ENCODE results near the gene TMEM121B. TPM values are rescaled to one million over a fixed set of nuclear protein-coding genes. Genes with fewer than 3 reads are reported as not detected.

TMEM121B gene
- total RNA-seq, 3 donors from 2014 or later: 0.44 to 0.48 TPM; not detected in 1

- no peak overlapping the region for H3K4me3 ChIP-seq
- H3K27ac ChIP-seq: no peak overlapping the region
- no peaks in the 10 kb centered on the region for H3K27me3 ChIP-seq
- H3K36me3 ChIP-seq: no peaks in the 10 kb centered on the region
- no peak for TF ChIP-seq CTCF (IDR thresholded peaks at IDR 0.05)
- DNase-seq (ENCODE audit: low spot score in 2 of 2): no peak
- peaks cover 0 to 5% of the 10 kb centered on the region in 2 donors for H3K4me1 ChIP-seq
- no peaks in the 10 kb centered on the region for H3K9me3 ChIP-seq
- intact Hi-C loops (cut with DNase I; ENCODE audit: low total_unique reads): no loop called here
These were observed 30.6 kb downstream of the TMEM121B start for GRCh38 chr22:17090550-17090949.

GRCh38 chr22:17087498-17088131 lies 33.5 kb downstream of the TMEM121B start:
- no peaks in the 10 kb centered on the region for H3K36me3 ChIP-seq
- H3K9me3 ChIP-seq: no peaks in the 10 kb centered on the region
- H3K4me3 ChIP-seq: peak overlapping the region in 1 of 3 donors; percentile 100
- intact Hi-C loops (cut with DNase I; ENCODE audit: low total_unique reads): no loop called here
- H3K27ac ChIP-seq: no peak overlapping the region
- TF ChIP-seq POLR2AphosphoS5 (IDR thresholded peaks at IDR 0.05): no peak
- no peak for TF ChIP-seq POLR2A (IDR thresholded peaks at IDR 0.05)
- TF ChIP-seq CTCF (IDR thresholded peaks at IDR 0.05): no peak
- peaks cover 3 to 5% of the 10 kb centered on the region in 2 donors for H3K4me1 ChIP-seq
- H3K27me3 ChIP-seq: no peaks in the 10 kb centered on the region
- no peak for DNase-seq (ENCODE audit: low spot score in 2 of 2)

- H3K4me3 ChIP-seq: peak overlapping the region in 2 of 3 donors; percentile 95 to 100
- peaks cover 3 to 5% of the 10 kb centered on the region in 2 donors for H3K4me1 ChIP-seq
- H3K9me3 ChIP-seq: no peaks in the 10 kb centered on the region
- intact Hi-C loops (cut with DNase I; ENCODE audit: low total_unique reads): no loop called here
- DNase-seq (ENCODE audit: low spot score in 2 of 2): no peak
- no peaks in the 10 kb centered on the region for H3K27me3 ChIP-seq
- no peak overlapping the region for H3K27ac ChIP-seq
- H3K36me3 ChIP-seq: no peaks in the 10 kb centered on the region
- TF ChIP-seq CTCF (IDR thresholded peaks at IDR 0.05) (no peak), POLR2AphosphoS5 (IDR thresholded peaks at IDR 0.05) (no peak), POLR2A (IDR thresholded peaks at IDR 0.05) (no peak)
These were observed 34.2 kb downstream of the TMEM121B start for GRCh38 chr22:17086788-17087497.

- TF ChIP-seq CTCF (IDR thresholded peaks at IDR 0.05) (no peak), POLR2A (IDR thresholded peaks at IDR 0.05) (no peak), POLR2AphosphoS5 (IDR thresholded peaks at IDR 0.05) (no peak)
- Histone ChIP-seq H3K27ac (no peak overlapping the region), H3K27me3 (no peaks in the 10 kb centered on the region), H3K4me3 (peak overlapping the region; percentile 90 to 100 (median 95)), H3K36me3 (no peaks in the 10 kb centered on the region), H3K9me3 (no peaks in the 10 kb centered on the region), H3K4me1 (peaks cover 3 to 5% of the 10 kb centered on the region in 2 donors)
- intact Hi-C loops (cut with DNase I; ENCODE audit: low total_unique reads): no loop called here
- no peak for DNase-seq (ENCODE audit: low spot score in 2 of 2)
These were observed 34.9 kb downstream of the TMEM121B start for GRCh38 chr22:17086296-17086695.

All from breast epithelium (tissue), 4 donors.